Gastroesophageal sphincter (tissue), 3 donors: ENCODE results near the gene SLC7A7.

Experiments
- EP300 ChIP-seq: sonication (generic); formaldehyde crosslinking; IDR thresholded peaks from one replicate; pipeline ENCODE4 v1.6.1; 2017; ENCODE audit warnings: antibody characterized with exemption, mild to moderate bottlenecking
- TF ChIP-seq, protein P1 (sequence below), 4 experiments: fragments of 200-600 bp in 2 of 4; fragments of 450-650 bp in 2 of 4; sonication (generic) in 1 of 4; IDR thresholded peaks; one replicate each; pipeline ENCODE4 v1.5.1; 2017 to 2019; ENCODE audit warnings: antibody characterized with exemption in 4 of 4, mild to moderate bottlenecking in 2 of 4, moderate library complexity in 2 of 4

DNA sequence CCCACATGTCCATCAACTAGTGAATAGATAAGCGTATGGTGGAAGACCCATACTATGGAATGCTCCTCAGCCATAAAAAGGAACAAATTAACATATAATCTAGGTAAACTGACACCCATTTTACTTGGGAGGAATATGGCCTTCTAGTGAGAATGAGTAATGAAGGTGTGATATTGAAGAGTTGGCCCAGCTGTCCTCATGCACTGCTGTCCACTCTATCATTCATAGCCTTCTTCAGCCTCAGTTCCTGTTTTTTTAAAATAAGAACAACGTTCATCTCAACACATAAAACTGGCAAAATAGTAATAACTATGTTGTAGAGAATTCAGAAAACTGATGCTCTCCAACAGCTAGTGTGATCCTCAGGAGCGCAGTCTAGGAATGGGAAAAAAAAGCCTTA, 75.2 kb downstream of the SLC7A7 start:
- TF ChIP-seq, protein P1, sequence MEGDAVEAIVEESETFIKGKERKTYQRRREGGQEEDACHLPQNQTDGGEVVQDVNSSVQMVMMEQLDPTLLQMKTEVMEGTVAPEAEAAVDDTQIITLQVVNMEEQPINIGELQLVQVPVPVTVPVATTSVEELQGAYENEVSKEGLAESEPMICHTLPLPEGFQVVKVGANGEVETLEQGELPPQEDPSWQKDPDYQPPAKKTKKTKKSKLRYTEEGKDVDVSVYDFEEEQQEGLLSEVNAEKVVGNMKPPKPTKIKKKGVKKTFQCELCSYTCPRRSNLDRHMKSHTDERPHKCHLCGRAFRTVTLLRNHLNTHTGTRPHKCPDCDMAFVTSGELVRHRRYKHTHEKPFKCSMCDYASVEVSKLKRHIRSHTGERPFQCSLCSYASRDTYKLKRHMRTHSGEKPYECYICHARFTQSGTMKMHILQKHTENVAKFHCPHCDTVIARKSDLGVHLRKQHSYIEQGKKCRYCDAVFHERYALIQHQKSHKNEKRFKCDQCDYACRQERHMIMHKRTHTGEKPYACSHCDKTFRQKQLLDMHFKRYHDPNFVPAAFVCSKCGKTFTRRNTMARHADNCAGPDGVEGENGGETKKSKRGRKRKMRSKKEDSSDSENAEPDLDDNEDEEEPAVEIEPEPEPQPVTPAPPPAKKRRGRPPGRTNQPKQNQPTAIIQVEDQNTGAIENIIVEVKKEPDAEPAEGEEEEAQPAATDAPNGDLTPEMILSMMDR (IDR thresholded peaks at IDR 0.05), result no peak
- no peak for TF ChIP-seq EP300
